Ascending aorta (tissue), 2 donors: ENCODE results near the gene CMIP. TPM values are rescaled to one million over a fixed set of nuclear protein-coding genes. Genes with fewer than 3 reads are reported as not detected.
"Not testable (repeated sequence)": the region's sequence is repeated elsewhere in the genome, so short reads cannot be mapped to it uniquely, and the experiment has no call there.

ENCODE experiments used
- DNase-seq, 2 donors: peaks; one replicate each; pipeline ENCODE4 v3.0.0-alpha.2; 2019; ENCODE audit warnings: low spot score in 2 of 2
- H3K27ac ChIP-seq, 2 donors: fragments of 200-600 bp; sonication (generic); one replicate each; pipeline ENCODE4 v1.5.1; 2016 to 2017; ENCODE audit warnings: mild to moderate bottlenecking in 1 of 2
- H3K27me3 ChIP-seq: fragments of 200-600 bp; sonication (generic); one replicate; pipeline ENCODE4 v1.5.1; 2017
- H3K36me3 ChIP-seq, 2 donors: fragments of 200-600 bp; sonication (generic); one replicate each; pipeline ENCODE4 v1.5.1; 2016
- H3K4me1 ChIP-seq, 2 donors: fragments of 200-600 bp; sonication (generic); one replicate each; pipeline ENCODE4 v1.5.1; 2016 to 2017; ENCODE audit warnings: mild to moderate bottlenecking in 1 of 2
- H3K4me3 ChIP-seq, 2 donors: fragments of 200-600 bp; sonication (generic); one replicate each; pipeline ENCODE4 v1.5.1; 2016 to 2017; ENCODE audit warnings: mild to moderate bottlenecking in 1 of 2
- H3K9me3 ChIP-seq, 2 donors: fragments of 200-600 bp; sonication (generic); one replicate each; pipeline ENCODE4 v1.5.1; 2016
- intact Hi-C: fragments of 100-400 bp; cut with DNase I; formaldehyde crosslinking; loops from one replicate; pipeline ENCODE4 v1.15.1; 2023
- total RNA-seq: library from RNA; depleted of rRNA; stranded (reverse); fragments of >200 nt; gene quantifications from one replicate; pipeline ENCODE4 v1.1.0, GENCODE V29; 2016
- TF ChIP-seq, protein P1 (sequence below), 3 experiments: fragments of 200-600 bp in 2 of 3; fragments of 450-650 bp in 1 of 3; sonication (generic) in 2 of 3; IDR thresholded peaks; one replicate each; pipeline ENCODE4 v1.5.1; 2016 to 2019; ENCODE audit warnings: antibody characterized with exemption in 3 of 3, mild to moderate bottlenecking in 1 of 3, moderate library complexity in 1 of 3

CMIP gene
- total RNA-seq, 1 donor from 2014 or later = 110 TPM

- no peak overlapping the region for H3K27ac ChIP-seq
- intact Hi-C loops = no loop called here
- H3K4me1 ChIP-seq = no peaks in the 10 kb centered on the region
- no peaks in the 10 kb centered on the region for H3K36me3 ChIP-seq
- no peak for DNase-seq
- H3K27me3 ChIP-seq = no peaks in the 10 kb centered on the region
- H3K4me3 ChIP-seq = no peak overlapping the region
- TF ChIP-seq, protein P1, sequence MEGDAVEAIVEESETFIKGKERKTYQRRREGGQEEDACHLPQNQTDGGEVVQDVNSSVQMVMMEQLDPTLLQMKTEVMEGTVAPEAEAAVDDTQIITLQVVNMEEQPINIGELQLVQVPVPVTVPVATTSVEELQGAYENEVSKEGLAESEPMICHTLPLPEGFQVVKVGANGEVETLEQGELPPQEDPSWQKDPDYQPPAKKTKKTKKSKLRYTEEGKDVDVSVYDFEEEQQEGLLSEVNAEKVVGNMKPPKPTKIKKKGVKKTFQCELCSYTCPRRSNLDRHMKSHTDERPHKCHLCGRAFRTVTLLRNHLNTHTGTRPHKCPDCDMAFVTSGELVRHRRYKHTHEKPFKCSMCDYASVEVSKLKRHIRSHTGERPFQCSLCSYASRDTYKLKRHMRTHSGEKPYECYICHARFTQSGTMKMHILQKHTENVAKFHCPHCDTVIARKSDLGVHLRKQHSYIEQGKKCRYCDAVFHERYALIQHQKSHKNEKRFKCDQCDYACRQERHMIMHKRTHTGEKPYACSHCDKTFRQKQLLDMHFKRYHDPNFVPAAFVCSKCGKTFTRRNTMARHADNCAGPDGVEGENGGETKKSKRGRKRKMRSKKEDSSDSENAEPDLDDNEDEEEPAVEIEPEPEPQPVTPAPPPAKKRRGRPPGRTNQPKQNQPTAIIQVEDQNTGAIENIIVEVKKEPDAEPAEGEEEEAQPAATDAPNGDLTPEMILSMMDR (IDR thresholded peaks at IDR 0.05) = no peak
- H3K9me3 ChIP-seq = no peaks in the 10 kb centered on the region
These were observed 28.9 kb upstream of the CMIP start for GRCh38 chr16:81415751-81416150.

DNA sequence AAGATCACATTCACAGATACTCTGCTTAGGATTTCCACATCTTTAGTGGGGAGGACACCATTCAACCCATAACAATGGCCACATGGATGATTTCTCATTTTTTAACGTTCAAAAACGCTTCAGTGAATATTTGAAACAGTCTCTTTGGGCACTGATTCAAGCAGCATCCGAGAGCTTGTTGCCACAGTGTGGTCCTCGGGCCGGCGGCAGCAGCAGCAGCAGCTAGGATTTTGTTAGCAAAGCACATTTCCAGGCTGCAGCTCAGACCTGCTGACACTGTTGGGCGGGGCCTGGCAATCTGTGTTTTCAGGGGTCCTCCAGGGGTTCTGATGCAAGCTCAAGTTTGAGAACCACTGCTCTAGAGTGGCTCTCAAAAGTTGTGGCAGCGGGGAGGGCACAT, 27.9 kb upstream of the CMIP start:
- no peaks in the 10 kb centered on the region for H3K9me3 ChIP-seq
- H3K27ac ChIP-seq = no peak overlapping the region
- no peaks in the 10 kb centered on the region for H3K36me3 ChIP-seq
- intact Hi-C loops = no loop called here
- TF ChIP-seq, protein P1 (IDR thresholded peaks at IDR 0.05) = no peak
- no peak overlapping the region for H3K4me3 ChIP-seq
- H3K27me3 ChIP-seq = no peaks in the 10 kb centered on the region
- H3K4me1 ChIP-seq = no peaks in the 10 kb centered on the region
- no peak for DNase-seq

DNA sequence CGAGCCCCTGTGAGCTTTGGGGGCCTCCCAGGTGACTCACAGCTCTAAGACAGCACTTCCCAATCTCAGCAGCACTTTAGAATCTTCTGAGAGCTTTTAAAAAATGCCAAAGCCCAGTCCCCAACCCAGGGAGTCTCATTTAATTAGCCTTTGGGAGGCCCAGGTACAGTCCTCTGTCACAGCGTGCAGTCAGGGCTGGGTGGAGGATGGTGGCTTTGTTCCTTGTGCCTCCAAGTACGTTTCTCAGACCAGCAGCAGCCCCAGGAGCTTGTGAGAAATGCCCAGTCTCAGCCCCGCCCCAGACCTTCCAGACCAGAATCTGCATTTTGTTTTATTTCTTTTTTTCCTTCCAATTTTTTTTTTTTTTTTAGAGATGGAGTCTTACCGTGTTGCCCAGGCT, 27.4 kb upstream of the CMIP start:
- TF ChIP-seq, protein P1 (IDR thresholded peaks at IDR 0.05) = no peak
- intact Hi-C loops = no loop called here
- Histone ChIP-seq H3K36me3 (no peaks in the 10 kb centered on the region), H3K4me1 (no peaks in the 10 kb centered on the region), H3K4me3 (no peak overlapping the region), H3K27me3 (no peaks in the 10 kb centered on the region), H3K27ac (no peak overlapping the region), H3K9me3 (no peaks in the 10 kb centered on the region)
- DNase-seq = no peak

GRCh38 chr16:81419806-81420205, 24.8 kb upstream of the CMIP start:
- Histone ChIP-seq H3K4me1 (no peaks in the 10 kb centered on the region), H3K9me3 (no peaks in the 10 kb centered on the region), H3K4me3 (no peak overlapping the region), H3K36me3 (no peaks in the 10 kb centered on the region), H3K27ac (no peak overlapping the region), H3K27me3 (no peaks in the 10 kb centered on the region)
- intact Hi-C loops = no loop called here
- DNase-seq = no peak
- TF ChIP-seq, protein P1 (IDR thresholded peaks at IDR 0.05) = no peak

DNA sequence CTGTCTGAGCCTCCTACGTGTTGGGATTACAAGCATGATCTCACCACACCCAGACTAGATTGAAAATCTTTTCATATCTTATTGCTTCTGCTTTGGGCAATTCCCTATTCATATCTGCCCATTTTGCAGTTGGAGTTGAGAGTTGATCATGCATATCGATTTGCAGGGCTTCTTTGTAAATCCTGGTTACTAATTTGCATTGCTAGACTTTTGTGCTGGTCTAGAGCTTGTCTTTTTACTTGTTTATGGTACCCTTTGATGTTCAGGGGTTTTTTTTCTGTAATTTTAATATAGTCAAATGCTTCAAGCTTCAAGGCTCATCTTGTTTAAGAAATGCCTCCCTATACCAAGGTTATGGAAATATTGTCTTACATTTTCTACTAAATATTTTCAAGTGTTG, 23.5 kb upstream of the CMIP start:
- H3K27me3 ChIP-seq = no peaks in the 10 kb centered on the region
- H3K27ac ChIP-seq = no peak overlapping the region
- no peak for DNase-seq
- no peak overlapping the region for H3K4me3 ChIP-seq
- H3K36me3 ChIP-seq = no peaks in the 10 kb centered on the region
- intact Hi-C loops = no loop called here
- H3K9me3 ChIP-seq = no peaks in the 10 kb centered on the region
- no peaks in the 10 kb centered on the region for H3K4me1 ChIP-seq
- TF ChIP-seq, protein P1 (IDR thresholded peaks at IDR 0.05) = no peak

- no peaks in the 10 kb centered on the region for H3K9me3 ChIP-seq
- no peaks in the 10 kb centered on the region for H3K4me1 ChIP-seq
- no peak overlapping the region for H3K4me3 ChIP-seq
- no peak for DNase-seq
- no peaks in the 10 kb centered on the region for H3K27me3 ChIP-seq
- intact Hi-C loops = no loop called here
- no peaks in the 10 kb centered on the region for H3K36me3 ChIP-seq
- TF ChIP-seq, protein P1 (IDR thresholded peaks at IDR 0.05) = no peak
- H3K27ac ChIP-seq = no peak overlapping the region
These were observed 23.1 kb upstream of the CMIP start for GRCh38 chr16:81421536-81421935.

GRCh38 chr16:81422153-81422552, 22.5 kb upstream of the CMIP start:
- H3K4me3 ChIP-seq, H3K36me3 ChIP-seq, H3K27ac ChIP-seq, DNase-seq, intact Hi-C loops, H3K9me3 ChIP-seq, H3K27me3 ChIP-seq, H3K4me1 ChIP-seq: not testable (repeated sequence)
